GM23248 (cell line): ENCODE data around the gene CHST5. TPM values are rescaled to one million over a fixed set of nuclear protein-coding genes. Genes with fewer than 3 reads are reported as not detected.

Experiments
- DNase-seq: peaks from one replicate; pipeline ENCODE4 v3.0.0-alpha.2; 2015
- H2AFZ ChIP-seq: fragments of 200-600 bp; sonication (generic); 2 replicates; pipeline ENCODE4 v1.6.1; 2016; ENCODE audit warnings: antibody characterized with exemption
- H3F3A ChIP-seq: fragments of 200-600 bp; sonication (generic); 2 replicates; pipeline ENCODE4 v1.6.1; 2016; ENCODE audit warnings: mild to moderate bottlenecking, antibody characterized with exemption, mixed run types; ENCODE audit not compliant: insufficient read depth
- H3K27ac ChIP-seq: fragments of 200-600 bp; sonication (generic); 2 replicates; pipeline ENCODE4 v1.5.1; 2016; ENCODE audit warnings: mild to moderate bottlenecking
- H3K27me3 ChIP-seq: fragments of 200-600 bp; sonication (generic); replicated peaks from 2 replicates; pipeline ENCODE4 v1.6.1; 2016; ENCODE audit warnings: mild to moderate bottlenecking; ENCODE audit not compliant: insufficient read depth
- H3K36me3 ChIP-seq: fragments of 200-600 bp; sonication (generic); 2 replicates; pipeline ENCODE4 v1.6.1; 2016; ENCODE audit warnings: low read depth, mild to moderate bottlenecking
- H3K4me1 ChIP-seq: fragments of 200-600 bp; sonication (generic); 2 replicates; pipeline ENCODE4 v1.6.1; 2016; ENCODE audit warnings: mild to moderate bottlenecking; ENCODE audit not compliant: insufficient read depth
- H3K4me2 ChIP-seq: fragments of 200-600 bp; sonication (generic); one replicate; pipeline ENCODE4 v1.6.1; 2016; ENCODE audit warnings: mild to moderate bottlenecking; ENCODE audit not compliant: unreplicated experiment
- H3K4me3 ChIP-seq: fragments of 200-600 bp; sonication (generic); 2 replicates; pipeline ENCODE4 v1.5.1; 2016; ENCODE audit warnings: mild to moderate bottlenecking
- H3K79me2 ChIP-seq: fragments of 200-600 bp; sonication (generic); 2 replicates; pipeline ENCODE4 v1.6.1; 2016; ENCODE audit warnings: mild to moderate bottlenecking; ENCODE audit not compliant: insufficient read depth
- H3K9ac ChIP-seq: fragments of 200-600 bp; sonication (generic); 2 replicates; pipeline ENCODE4 v1.6.1; 2016; ENCODE audit warnings: mild to moderate bottlenecking
- H3K9me2 ChIP-seq: fragments of 200-600 bp; sonication (generic); 2 replicates; pipeline ENCODE4 v1.6.1; 2016; ENCODE audit warnings: mixed run types, mild to moderate bottlenecking, moderate library complexity; ENCODE audit not compliant: insufficient read depth
- H3K9me3 ChIP-seq: fragments of 200-600 bp; sonication (generic); one replicate; pipeline ENCODE4 v1.6.1; 2017; ENCODE audit warnings: low read depth
- H4K20me1 ChIP-seq: fragments of 200-600 bp; sonication (generic); 2 replicates; pipeline ENCODE4 v1.6.0; 2016; ENCODE audit not compliant: insufficient read depth
- EZH2 ChIP-seq: fragments of 200-600 bp; sonication (generic); IDR thresholded peaks from 2 replicates; pipeline ENCODE4 v1.6.1; 2018; ENCODE audit warnings: antibody characterized with exemption, mild to moderate bottlenecking; ENCODE audit not compliant: insufficient read depth, poor library complexity, severe bottlenecking
- EZH2phosphoT487 ChIP-seq: fragments of 200-600 bp; sonication (generic); IDR thresholded peaks from 2 replicates; pipeline ENCODE4 v1.6.1; 2018; ENCODE audit warnings: antibody characterized with exemption, moderate library complexity, mild to moderate bottlenecking, low read depth; ENCODE audit not compliant: insufficient read depth
- WGBS, 2 experiments: methylation state at CpG; one replicate each; pipeline ENCODE4 v1.1.6; 2015 to 2017; ENCODE audit warnings: low lambda C conversion rate in 2 of 2, low coverage in 1 of 2; ENCODE audit errors: missing lambda C conversion rate in 2 of 2; 5-methylcytosine and 5-hydroxymethylcytosine counted together
- in situ Hi-C: fragments of 300-500 bp; cut with MboI; formaldehyde crosslinking; loops from 2 replicates; pipeline ENCODE4 v1.15.0; 2020
- polyA plus RNA-seq: library from polyadenylated mRNA; unstranded; fragments of >200 nt; fragmentation: Nextera tagmentation; extraction: Ambion mirVana; gene quantifications from 2 replicates; pipeline ENCODE4 v1.2.1, GENCODE V29; 2016
- total RNA-seq: library from RNA; depleted of rRNA; stranded (reverse); fragments of >200 nt; shearing (Covaris generic); gene quantifications from 2 replicates; pipeline ENCODE4 v1.2.3, GENCODE V29; 2014

The CHST5 gene
- total and polyA plus RNA-seq, 2 experiments from 2014 or later, result not detected

GRCh38 chr16:75570396-75571065 lies 34.6 kb upstream of the CHST5 start:
- H3K4me1 ChIP-seq, result peaks cover 11% of the 10 kb centered on the region; the same call in 1 of the 2 replicates
- H3K36me3 ChIP-seq, result peaks cover 51% of the 10 kb centered on the region
- H4K20me1 ChIP-seq, result peaks cover 7% of the 10 kb centered on the region; the same call in 1 of the 2 replicates
- 66 to 70% methylated on average over 5 of the region's 5 CpGs for WGBS, 2 experiments
- TF ChIP-seq EZH2 (no peak), EZH2phosphoT487 (no peak)
- H3K9ac ChIP-seq, result no peak overlapping the region
- in situ Hi-C loops, result no loop called here
- no peaks in the 10 kb centered on the region for H3K9me2 ChIP-seq
- H3K27ac ChIP-seq, result no peak overlapping the region
- no peak overlapping the region for H3K4me2 ChIP-seq
- peaks cover 87% of the 10 kb centered on the region for H3K79me2 ChIP-seq
- H3K9me3 ChIP-seq, result no peaks in the 10 kb centered on the region
- no peak overlapping the region for H3K4me3 ChIP-seq
- H3K27me3 ChIP-seq, result no peaks in the 10 kb centered on the region
- H3F3A ChIP-seq, result 0 out of 2 replicates have a peak, but pooled peaks cover 1% of the 10 kb centered on the region
- no peak for DNase-seq
- no peak overlapping the region for H2AFZ ChIP-seq

DNA sequence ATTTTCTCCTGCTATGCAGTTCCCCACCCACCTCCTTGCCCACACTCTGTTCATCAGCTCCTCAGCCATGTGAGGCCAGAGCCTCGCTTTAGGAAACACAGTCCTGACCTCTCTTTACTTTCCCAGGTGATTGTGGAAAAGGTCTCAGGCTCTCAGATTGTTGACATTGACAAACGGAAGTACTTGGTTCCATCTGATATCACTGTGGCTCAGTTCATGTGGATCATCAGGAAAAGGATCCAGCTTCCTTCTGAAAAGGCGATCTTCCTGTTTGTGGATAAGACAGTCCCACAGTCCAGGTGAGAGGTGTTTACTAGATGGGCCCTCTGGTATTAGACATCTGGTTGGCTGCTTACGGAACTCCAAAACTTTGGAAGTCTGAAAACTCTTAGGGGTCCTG lies 32.0 kb upstream of the CHST5 start:
- DNase-seq, result no peak
- H2AFZ ChIP-seq, result no peak overlapping the region
- in situ Hi-C loops, result no loop called here
- 0 out of 2 replicates have a peak overlapping the region, but pooled peaks have one; percentile 88 for H3K4me3 ChIP-seq
- peaks cover 18% of the 10 kb centered on the region; the same call in 1 of the 2 replicates for H3K4me1 ChIP-seq
- H4K20me1 ChIP-seq, result peaks cover 4% of the 10 kb centered on the region; the same call in 1 of the 2 replicates
- TF ChIP-seq EZH2 (no peak), EZH2phosphoT487 (no peak)
- peaks cover 42% of the 10 kb centered on the region for H3K36me3 ChIP-seq
- no peaks in the 10 kb centered on the region for H3K9me2 ChIP-seq
- no peak overlapping the region for H3K9ac ChIP-seq
- no peak overlapping the region for H3K4me2 ChIP-seq
- no peaks in the 10 kb centered on the region for H3K27me3 ChIP-seq
- no peak overlapping the region for H3K27ac ChIP-seq
- WGBS, 2 experiments, result 81 to 88% methylated on average over 4 of the region's 4 CpGs
- peaks cover 14% of the 10 kb centered on the region; the same call in 1 of the 2 replicates for H3F3A ChIP-seq
- no peaks in the 10 kb centered on the region for H3K9me3 ChIP-seq
- peaks cover 63% of the 10 kb centered on the region for H3K79me2 ChIP-seq

- Histone ChIP-seq H3K4me3 (peak overlapping the region; percentile 88), H3K27me3 (no peaks in the 10 kb centered on the region), H3K27ac (peak overlapping the region; percentile 2; the same call in 1 of the 2 replicates), H3K9me2 (no peaks in the 10 kb centered on the region), H3K79me2 (peaks cover 53% of the 10 kb centered on the region), H2AFZ (peak overlapping the region; percentile 99), H3K4me2 (peak overlapping the region; percentile 98), H3K9ac (peak overlapping the region; percentile 80), H3K9me3 (no peaks in the 10 kb centered on the region), H4K20me1 (peaks cover 4% of the 10 kb centered on the region; the same call in 1 of the 2 replicates), H3K4me1 (peaks cover 18% of the 10 kb centered on the region; the same call in 1 of the 2 replicates), H3K36me3 (peaks cover 35% of the 10 kb centered on the region), H3F3A (peaks cover 14% of the 10 kb centered on the region; the same call in 1 of the 2 replicates)
- TF ChIP-seq EZH2phosphoT487, result no peak
- TF ChIP-seq EZH2, result no peak
- DNase-seq, result peak; percentile 58
- in situ Hi-C loops, result no loop called here
- 1% methylated on average over 24 to 32 of the region's 32 CpGs for WGBS, 2 experiments
Observed at GRCh38 chr16:75566758-75567255, 30.9 kb upstream of the CHST5 start.

DNA sequence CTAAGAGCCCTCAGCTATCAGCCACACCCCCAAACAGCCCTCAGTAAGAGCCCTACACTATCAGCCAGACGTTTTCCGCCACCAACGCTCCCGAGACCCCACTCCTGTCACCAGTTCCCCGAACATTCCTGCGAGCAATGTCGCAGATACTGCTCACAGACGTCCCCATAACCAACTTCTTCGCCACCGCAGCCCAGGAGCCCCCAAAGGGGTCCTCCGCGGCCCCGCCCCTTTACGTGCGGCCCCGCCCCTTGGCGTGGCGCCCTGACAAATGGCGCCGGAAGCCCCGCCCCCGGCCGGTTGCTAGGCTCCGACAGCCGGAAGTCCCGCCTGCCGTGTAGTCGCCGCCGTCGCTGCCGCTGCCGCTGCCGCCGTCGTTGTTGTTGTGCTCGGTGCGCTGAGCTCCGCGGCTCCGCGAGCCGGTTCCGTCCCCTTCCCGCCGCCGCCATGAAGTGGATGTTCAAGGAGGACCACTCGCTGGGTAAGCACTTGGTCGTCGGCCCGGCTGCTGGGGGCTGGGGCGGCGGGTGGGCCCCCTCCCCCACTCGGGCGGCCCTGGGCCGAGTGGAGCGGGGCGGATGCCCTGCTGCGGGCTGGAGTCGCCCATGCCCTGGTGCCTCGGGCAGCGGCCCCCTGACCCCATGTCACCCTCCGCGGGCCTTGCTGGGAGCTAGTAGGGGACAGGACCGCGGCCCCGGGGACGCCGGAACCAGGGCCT lies 30.3 kb upstream of the CHST5 start, which contains the start of gene GABARAPL2:
TSS of gene GABARAPL2 (plus strand) at position 340 of the 718 bp plus-strand sequence. CDS start at position 448, 108 bp downstream.
- peak within 1 kb of the TSS; percentile 99 for H2AFZ ChIP-seq
- peaks cover 31% of the 10 kb centered on the region for H3K36me3 ChIP-seq
- H3K9me2 ChIP-seq, result no peaks in the 10 kb centered on the region
- peaks cover 14% of the 10 kb centered on the region; the same call in 1 of the 2 replicates for H3F3A ChIP-seq
- no peaks in the 10 kb centered on the region for H3K27me3 ChIP-seq
- peak within 1 kb of the TSS; percentile 98 for H3K4me2 ChIP-seq
- peak within 1 kb of the TSS; percentile 80 for H3K9ac ChIP-seq
- in situ Hi-C loops, result no loop called here
- peak within 1 kb of the TSS; percentile 88 for H3K4me3 ChIP-seq
- DNase-seq, result peak; percentile 94
- 0 to 1% methylated on average over 39 to 61 of the region's 69 CpGs for WGBS, 2 experiments
- peak within 1 kb of the TSS; percentile 4; the same call in 1 of the 2 replicates for H3K27ac ChIP-seq
- H3K9me3 ChIP-seq, result no peaks in the 10 kb centered on the region
- no peak for TF ChIP-seq EZH2phosphoT487
- no peak for TF ChIP-seq EZH2
- H4K20me1 ChIP-seq, result peaks cover 4% of the 10 kb centered on the region; the same call in 1 of the 2 replicates
- H3K4me1 ChIP-seq, result peaks cover 18% of the 10 kb centered on the region; the same call in 1 of the 2 replicates
- H3K79me2 ChIP-seq, result peaks cover 48% of the 10 kb centered on the region
